Suprapubic skin (tissue), 4 donors: Measurements from ENCODE around the gene LRIG1. TPM values are rescaled to one million over a fixed set of nuclear protein-coding genes. Genes with fewer than 3 reads are reported as not detected.

ENCODE experiments used
- DNase-seq, 2 donors: peaks; one replicate each; pipeline ENCODE4 v3.0.0-alpha.2; 2019; ENCODE audit warnings: low spot score in 2 of 2
- H3K27ac ChIP-seq: fragments of 200-600 bp; sonication (generic); one replicate; pipeline ENCODE4 v1.5.1; 2019
- H3K27me3 ChIP-seq: fragments of 200-600 bp; sonication (generic); one replicate; pipeline ENCODE4 v1.5.1; 2019
- H3K36me3 ChIP-seq: fragments of 200-600 bp; sonication (generic); one replicate; pipeline ENCODE4 v1.5.1; 2019
- H3K4me1 ChIP-seq: fragments of 200-600 bp; sonication (generic); one replicate; pipeline ENCODE4 v1.5.1; 2019
- H3K4me3 ChIP-seq: fragments of 200-600 bp; sonication (generic); one replicate; pipeline ENCODE4 v1.5.1; 2019; ENCODE audit warnings: mild to moderate bottlenecking
- H3K9me3 ChIP-seq: fragments of 200-600 bp; sonication (generic); one replicate; pipeline ENCODE4 v1.5.1; 2019
- EP300 ChIP-seq: sonication (generic); formaldehyde crosslinking; IDR thresholded peaks from one replicate; pipeline ENCODE4 v1.6.1; 2017; ENCODE audit warnings: antibody characterized with exemption
- POLR2A ChIP-seq, 2 donors: fragments of 450-650 bp; IDR thresholded peaks; one replicate each; pipeline ENCODE4 v1.6.1; 2017; ENCODE audit warnings: antibody characterized with exemption in 2 of 2, mild to moderate bottlenecking in 2 of 2, moderate library complexity in 2 of 2
- POLR2AphosphoS5 ChIP-seq, 3 donors: sonication (generic); formaldehyde crosslinking; IDR thresholded peaks; one replicate each; pipeline ENCODE4 v1.6.1; 2017; ENCODE audit warnings: antibody characterized with exemption in 3 of 3
- WGBS: methylation state at CpG from one replicate; pipeline ENCODE4 v1.1.5; 2018; 5-methylcytosine and 5-hydroxymethylcytosine counted together
- total RNA-seq, 4 donors: library from RNA; depleted of rRNA; stranded (reverse); fragments of >200 nt; gene quantifications; one replicate each; pipeline ENCODE4 v1.1.0, GENCODE V29; 2016
- TF ChIP-seq, protein P1 (sequence below), 2 donors: fragments of 200-600 bp in 1 of 2; fragments of 450-650 bp in 1 of 2; sonication (generic) in 1 of 2; IDR thresholded peaks; one replicate each; pipeline ENCODE4 v1.5.1; 2016 to 2019; ENCODE audit warnings: antibody characterized with exemption in 2 of 2, mild to moderate bottlenecking in 1 of 2, moderate library complexity in 1 of 2

Gene LRIG1
- total RNA-seq, 4 donors from 2014 or later = 69.1 to 88.0 (median 78.9) TPM

DNA sequence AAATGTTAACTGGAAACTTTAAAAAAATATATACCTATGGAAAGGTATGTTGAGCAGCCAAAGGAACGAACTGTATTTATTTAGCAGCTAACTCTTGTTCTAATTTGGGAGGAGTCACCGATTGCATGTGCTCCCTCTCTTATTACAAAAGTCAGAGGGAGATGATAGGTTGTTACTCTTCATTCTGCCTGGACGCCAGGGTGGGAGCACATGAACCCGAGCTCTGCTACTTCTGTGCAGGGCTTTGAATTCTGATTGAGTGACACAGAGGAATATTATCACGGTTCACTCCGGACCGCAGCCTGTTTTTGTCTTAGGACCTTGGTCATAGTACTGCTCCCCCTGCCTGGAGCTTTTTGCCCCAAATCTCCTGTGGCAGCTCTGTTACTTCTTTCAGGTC is 36.9 kb upstream of the LRIG1 start:
- no peaks in the 10 kb centered on the region for H3K4me1 ChIP-seq
- no peak for DNase-seq
- no peak overlapping the region for H3K4me3 ChIP-seq
- no peaks in the 10 kb centered on the region for H3K9me3 ChIP-seq
- no peaks in the 10 kb centered on the region for H3K27me3 ChIP-seq
- H3K36me3 ChIP-seq = no peaks in the 10 kb centered on the region
- 87% methylated on average over 7 of the region's 7 CpGs for WGBS
- no peak overlapping the region for H3K27ac ChIP-seq
- TF ChIP-seq POLR2A (IDR thresholded peaks at IDR 0.05) = no peak
- TF ChIP-seq, protein P1, sequence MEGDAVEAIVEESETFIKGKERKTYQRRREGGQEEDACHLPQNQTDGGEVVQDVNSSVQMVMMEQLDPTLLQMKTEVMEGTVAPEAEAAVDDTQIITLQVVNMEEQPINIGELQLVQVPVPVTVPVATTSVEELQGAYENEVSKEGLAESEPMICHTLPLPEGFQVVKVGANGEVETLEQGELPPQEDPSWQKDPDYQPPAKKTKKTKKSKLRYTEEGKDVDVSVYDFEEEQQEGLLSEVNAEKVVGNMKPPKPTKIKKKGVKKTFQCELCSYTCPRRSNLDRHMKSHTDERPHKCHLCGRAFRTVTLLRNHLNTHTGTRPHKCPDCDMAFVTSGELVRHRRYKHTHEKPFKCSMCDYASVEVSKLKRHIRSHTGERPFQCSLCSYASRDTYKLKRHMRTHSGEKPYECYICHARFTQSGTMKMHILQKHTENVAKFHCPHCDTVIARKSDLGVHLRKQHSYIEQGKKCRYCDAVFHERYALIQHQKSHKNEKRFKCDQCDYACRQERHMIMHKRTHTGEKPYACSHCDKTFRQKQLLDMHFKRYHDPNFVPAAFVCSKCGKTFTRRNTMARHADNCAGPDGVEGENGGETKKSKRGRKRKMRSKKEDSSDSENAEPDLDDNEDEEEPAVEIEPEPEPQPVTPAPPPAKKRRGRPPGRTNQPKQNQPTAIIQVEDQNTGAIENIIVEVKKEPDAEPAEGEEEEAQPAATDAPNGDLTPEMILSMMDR (IDR thresholded peaks at IDR 0.05) = no peak
- no peak for TF ChIP-seq EP300
- TF ChIP-seq POLR2AphosphoS5 (IDR thresholded peaks at IDR 0.05) = no peak

DNA sequence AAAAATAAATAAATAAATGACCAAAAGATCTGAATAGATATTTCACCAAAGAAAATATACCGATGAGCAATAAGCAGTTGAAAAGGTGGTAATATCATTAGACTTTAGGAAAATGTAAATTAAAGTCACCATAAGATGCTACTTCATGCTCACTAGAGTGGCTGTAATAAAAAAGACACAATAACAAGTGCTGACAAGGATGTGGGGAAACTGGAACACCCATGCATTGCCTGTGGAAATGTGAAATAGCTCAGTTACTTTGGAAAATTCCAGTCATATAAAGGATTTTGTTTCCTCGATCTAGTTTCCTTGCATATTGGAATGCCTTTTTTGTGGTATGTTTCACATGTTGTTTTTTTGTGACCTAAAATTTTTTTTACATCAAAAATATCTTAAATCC is 36.0 kb upstream of the LRIG1 start:
- Histone ChIP-seq H3K27ac (no peak overlapping the region), H3K4me3 (no peak overlapping the region), H3K27me3 (no peaks in the 10 kb centered on the region), H3K9me3 (no peaks in the 10 kb centered on the region), H3K4me1 (no peaks in the 10 kb centered on the region), H3K36me3 (no peaks in the 10 kb centered on the region)
- 98% methylated on average over 2 of the region's 2 CpGs for WGBS
- TF ChIP-seq, protein P1 (IDR thresholded peaks at IDR 0.05) = no peak
- TF ChIP-seq EP300 (no peak), POLR2AphosphoS5 (IDR thresholded peaks at IDR 0.05) (no peak), POLR2A (IDR thresholded peaks at IDR 0.05) (no peak)
- no peak for DNase-seq

DNA sequence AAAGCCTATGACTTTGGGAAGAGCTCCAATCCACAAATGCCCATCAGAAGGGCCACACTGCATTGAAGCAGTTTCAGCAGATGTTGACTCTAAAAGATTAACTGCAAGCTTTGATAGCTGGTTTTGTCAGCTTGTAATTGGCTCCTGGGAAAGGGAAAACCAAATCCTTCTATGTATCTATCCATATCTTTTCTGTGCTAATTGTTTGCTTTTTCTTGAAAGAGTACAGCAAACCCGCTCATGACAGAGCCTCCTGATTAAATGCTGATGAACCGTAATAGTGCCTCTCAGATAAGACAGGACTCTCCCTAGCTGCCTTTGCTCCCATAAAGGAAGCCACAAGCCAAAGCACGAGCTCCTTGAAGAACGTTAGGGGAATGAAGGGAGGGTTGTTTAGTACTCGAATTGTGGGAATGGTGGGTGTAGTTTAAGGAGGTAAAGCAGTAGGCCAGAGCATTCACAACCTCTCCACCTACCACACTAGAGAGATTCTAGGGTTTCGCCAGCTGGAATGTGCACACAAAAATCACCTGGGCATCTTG is 33.6 kb upstream of the LRIG1 start:
- no peak for TF ChIP-seq POLR2A (IDR thresholded peaks at IDR 0.05)
- TF ChIP-seq, protein P1 (IDR thresholded peaks at IDR 0.05) = no peak
- TF ChIP-seq EP300 = no peak
- TF ChIP-seq POLR2AphosphoS5 (IDR thresholded peaks at IDR 0.05) = no peak
- Histone ChIP-seq H3K4me1 (no peaks in the 10 kb centered on the region), H3K9me3 (no peaks in the 10 kb centered on the region), H3K27me3 (no peaks in the 10 kb centered on the region), H3K27ac (no peak overlapping the region), H3K36me3 (no peaks in the 10 kb centered on the region), H3K4me3 (no peak overlapping the region)
- WGBS = 84% methylated on average over 6 of the region's 6 CpGs
- no peak for DNase-seq

DNA sequence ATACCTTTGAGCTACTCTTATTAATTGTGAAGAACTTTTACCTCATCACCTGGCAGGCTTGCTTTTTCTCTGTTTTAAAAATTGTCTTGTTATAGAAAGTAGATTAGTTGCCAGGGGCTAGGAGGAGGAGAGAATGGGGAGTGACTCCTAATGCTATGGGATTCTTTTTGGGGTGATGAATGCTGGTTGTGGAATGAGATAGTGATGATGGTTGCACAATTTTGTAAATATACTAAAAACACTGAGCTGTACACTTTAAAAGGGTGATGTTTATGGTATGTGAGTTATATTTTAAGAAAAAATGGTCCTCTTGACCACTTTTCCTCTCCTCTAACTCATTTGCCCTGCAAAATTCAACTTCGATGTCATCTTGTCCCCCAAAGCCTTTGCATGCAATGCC is 31.8 kb upstream of the LRIG1 start:
- Histone ChIP-seq H3K36me3 (no peaks in the 10 kb centered on the region), H3K9me3 (no peaks in the 10 kb centered on the region), H3K4me1 (no peaks in the 10 kb centered on the region), H3K4me3 (no peak overlapping the region), H3K27me3 (no peaks in the 10 kb centered on the region), H3K27ac (no peak overlapping the region)
- DNase-seq = no peak
- TF ChIP-seq EP300 (no peak), POLR2A (IDR thresholded peaks at IDR 0.05) (no peak), POLR2AphosphoS5 (IDR thresholded peaks at IDR 0.05) (no peak)
- TF ChIP-seq, protein P1 (IDR thresholded peaks at IDR 0.05) = no peak
- WGBS = 94% methylated on average over 1 of the region's 1 CpG

DNA sequence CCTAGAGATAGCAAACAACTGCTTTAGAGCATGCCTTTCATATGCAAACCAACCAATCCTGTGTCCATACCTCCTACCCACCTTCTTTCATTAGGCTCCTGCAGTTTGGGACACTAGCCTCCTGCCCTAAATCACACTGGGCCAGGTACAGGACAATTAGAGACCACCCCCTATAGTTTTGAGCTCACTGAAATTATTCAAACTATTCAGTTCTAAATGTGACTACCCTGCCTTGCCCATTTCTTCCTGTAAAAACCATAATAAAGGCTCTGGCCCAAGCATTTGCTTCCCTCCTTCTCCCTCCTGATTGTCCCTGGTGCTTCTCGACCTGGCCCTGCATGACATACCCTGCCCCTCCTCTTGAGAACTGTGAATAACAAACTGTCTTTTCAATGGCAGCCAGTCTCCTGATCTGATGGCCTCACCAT is 31.4 kb upstream of the LRIG1 start:
- Histone ChIP-seq H3K4me3 (no peak overlapping the region), H3K4me1 (no peaks in the 10 kb centered on the region), H3K27me3 (no peaks in the 10 kb centered on the region), H3K27ac (no peak overlapping the region), H3K36me3 (no peaks in the 10 kb centered on the region), H3K9me3 (no peaks in the 10 kb centered on the region)
- 93% methylated on average over 1 of the region's 1 CpG for WGBS
- no peak for DNase-seq
- TF ChIP-seq POLR2AphosphoS5 (IDR thresholded peaks at IDR 0.05) (no peak), POLR2A (IDR thresholded peaks at IDR 0.05) (no peak), EP300 (no peak)
- TF ChIP-seq, protein P1 (IDR thresholded peaks at IDR 0.05) = no peak
